Neuronal stem cell (in vitro differentiated cells): ENCODE results near the gene PIK3AP1.

ENCODE experiments used
- DNase-seq: peaks from one replicate; pipeline ENCODE4 v3.0.0-alpha.2; 2013; ENCODE audit warnings: low spot score
- H2AFZ ChIP-seq: one replicate; pipeline ENCODE4 v1.6.1; 2013; ENCODE audit warnings: mild to moderate bottlenecking, low read length, inconsistent platforms
- H2AK5ac ChIP-seq: 2 replicates; pipeline ENCODE4 v1.6.1; 2013; ENCODE audit warnings: low read depth, mild to moderate bottlenecking, inconsistent platforms, low read length, moderate library complexity, mixed read lengths
- H2BK120ac ChIP-seq: 2 replicates; pipeline ENCODE4 v1.6.1; 2013; ENCODE audit warnings: low read depth, mild to moderate bottlenecking, inconsistent platforms, low read length, moderate library complexity, mixed read lengths
- H2BK12ac ChIP-seq: one replicate; pipeline ENCODE4 v1.6.1; 2013; ENCODE audit warnings: low read length, inconsistent platforms
- H2BK15ac ChIP-seq: 2 replicates; pipeline ENCODE4 v1.6.1; 2013; ENCODE audit warnings: mild to moderate bottlenecking, low read length, inconsistent platforms, mixed read lengths
- H2BK5ac ChIP-seq: one replicate; pipeline ENCODE4 v1.6.1; 2013; ENCODE audit warnings: inconsistent platforms, mild to moderate bottlenecking, low read length, moderate library complexity
- H3K14ac ChIP-seq: one replicate; pipeline ENCODE4 v1.6.1; 2013; ENCODE audit warnings: low read length, inconsistent platforms
- H3K18ac ChIP-seq: 2 replicates; pipeline ENCODE4 v1.6.1; 2013; ENCODE audit warnings: low read length, inconsistent platforms
- H3K23ac ChIP-seq: 2 replicates; pipeline ENCODE4 v1.6.1; 2013; ENCODE audit warnings: low read depth, mild to moderate bottlenecking, mixed read lengths, low read length, inconsistent platforms; ENCODE audit not compliant: poor library complexity
- H3K27ac ChIP-seq: replicated peaks from 3 replicates; pipeline ENCODE4 v1.5.1; 2013; ENCODE audit warnings: low read length, inconsistent platforms
- H3K27me3 ChIP-seq, 3 experiments: 2 replicates each; pipeline ENCODE4 v1.6.1; 2013; ENCODE audit warnings: low read length in 3 of 3, mild to moderate bottlenecking in 2 of 3, inconsistent platforms in 1 of 3, low read depth in 1 of 3, mixed read lengths in 1 of 3, moderate library complexity in 1 of 3; ENCODE audit not compliant: control insufficient read depth in 3 of 3, insufficient read depth in 3 of 3
- H3K36me3 ChIP-seq, 2 donors: replicated peaks in 1 of 2; 2 replicates each; pipeline ENCODE4 v1.6.1; 2013; ENCODE audit warnings: low read length in 2 of 2; ENCODE audit not compliant: control insufficient read depth in 2 of 2, insufficient read depth in 2 of 2
- H3K4ac ChIP-seq: 2 replicates; pipeline ENCODE4 v1.6.1; 2013; ENCODE audit warnings: inconsistent platforms, mild to moderate bottlenecking, low read length, moderate library complexity
- H3K4me1 ChIP-seq, 2 donors: 1 replicate in 1 of 2; 2 replicates in 1 of 2; pipeline ENCODE4 v1.6.1; 2013; ENCODE audit warnings: low read length in 2 of 2, low read depth in 1 of 2; ENCODE audit not compliant: control insufficient read depth in 2 of 2, insufficient read depth in 1 of 2
- H3K4me2 ChIP-seq: one replicate; pipeline ENCODE4 v1.6.1; 2013; ENCODE audit warnings: mild to moderate bottlenecking, low read length, inconsistent platforms; ENCODE audit not compliant: insufficient read depth, poor library complexity, severe bottlenecking
- H3K4me3 ChIP-seq, 2 donors: 2 replicates each; pipeline ENCODE4 v1.5.1; 2013; ENCODE audit warnings: low read length in 2 of 2, mild to moderate bottlenecking in 2 of 2, inconsistent platforms in 1 of 2, moderate library complexity in 1 of 2
- H3K79me1 ChIP-seq: one replicate; pipeline ENCODE4 v1.6.1; 2013; ENCODE audit warnings: low read depth, mild to moderate bottlenecking, inconsistent platforms, low read length, moderate library complexity
- H3K9ac ChIP-seq: one replicate; pipeline ENCODE4 v1.6.1; 2013; ENCODE audit warnings: mild to moderate bottlenecking, low read depth, low read length, inconsistent platforms; ENCODE audit not compliant: poor library complexity
- H3K9me3 ChIP-seq, 2 donors: replicated peaks in 1 of 2; 2 replicates each; pipeline versions ENCODE3 to v1.6.1; 2013; ENCODE audit warnings: low read length in 2 of 2, mild to moderate bottlenecking in 2 of 2, inconsistent platforms in 1 of 2, low read depth in 1 of 2, mixed read lengths in 1 of 2, moderate library complexity in 1 of 2; ENCODE audit not compliant: control insufficient read depth in 2 of 2, insufficient read depth in 1 of 2
- H4K8ac ChIP-seq: one replicate; pipeline ENCODE4 v1.6.1; 2013; ENCODE audit warnings: low read depth, mild to moderate bottlenecking, inconsistent platforms, low read length, moderate library complexity
- H4K91ac ChIP-seq: one replicate; pipeline ENCODE4 v1.6.1; 2013; ENCODE audit warnings: low read length, low read depth, mild to moderate bottlenecking, inconsistent platforms; ENCODE audit not compliant: poor library complexity
- WGBS, 2 donors: extraction: QIAGEN DNeasy Blood & Tissue Kit; methylation state at CpG; one replicate each; pipeline ENCODE4 v1.1.7; 2013; ENCODE audit warnings: missing lambda C conversion rate in 2 of 2, mixed read lengths in 1 of 2; ENCODE audit not compliant: insufficient read length in 2 of 2, insufficient replicate concordance in 1 of 2; ENCODE audit errors: extremely low coverage in 2 of 2; 5-methylcytosine and 5-hydroxymethylcytosine counted together

Gene PIK3AP1

GRCh38 chr10:96661632-96662031, 58.7 kb downstream of the PIK3AP1 start:
- no peak overlapping the region for H4K8ac ChIP-seq
- no peak overlapping the region for H3K9ac ChIP-seq
- no peak overlapping the region for H3K18ac ChIP-seq
- H3K4ac ChIP-seq = no peak overlapping the region
- H4K91ac ChIP-seq = no peak overlapping the region
- H3K4me3 ChIP-seq = no peak overlapping the region
- no peak for DNase-seq
- H3K27ac ChIP-seq = no peak overlapping the region
- H2BK120ac ChIP-seq = no peak overlapping the region
- H2AFZ ChIP-seq = no peak overlapping the region
- no peak overlapping the region for H2BK5ac ChIP-seq
- peaks cover 7% of the 10 kb centered on the region in 2 donors for H3K4me1 ChIP-seq
- H3K79me1 ChIP-seq = no peaks in the 10 kb centered on the region
- no peak overlapping the region for H2AK5ac ChIP-seq
- H3K14ac ChIP-seq = no peak overlapping the region
- no CpG with 5 or more reads among the region's 2 CpGs for WGBS, 2 donors
- no peak overlapping the region for H2BK15ac ChIP-seq
- no peak overlapping the region for H3K4me2 ChIP-seq
- H3K23ac ChIP-seq = no peak overlapping the region
- no peak overlapping the region for H2BK12ac ChIP-seq
- no peaks in the 10 kb centered on the region for H3K9me3 ChIP-seq
- no peaks in the 10 kb centered on the region for H3K36me3 ChIP-seq
- no peaks in the 10 kb centered on the region for H3K27me3 ChIP-seq

GRCh38 chr10:96660297-96660696, 60.0 kb downstream of the PIK3AP1 start:
- Histone ChIP-seq H3K4me1 (peaks cover 7% of the 10 kb centered on the region in 2 donors), H3K36me3 (no peaks in the 10 kb centered on the region), H3K18ac (no peak overlapping the region), H3K4ac (no peak overlapping the region), H3K23ac (no peak overlapping the region), H4K8ac (no peak overlapping the region), H2AK5ac (no peak overlapping the region), H2AFZ (no peak overlapping the region), H2BK15ac (no peak overlapping the region), H3K79me1 (no peaks in the 10 kb centered on the region), H3K27me3 (no peaks in the 10 kb centered on the region), H3K4me3 (no peak overlapping the region), H2BK5ac (no peak overlapping the region), H3K9me3 (no peaks in the 10 kb centered on the region), H4K91ac (no peak overlapping the region), H3K14ac (no peak overlapping the region), H3K9ac (no peak overlapping the region), H3K27ac (no peak overlapping the region), H2BK120ac (no peak overlapping the region), H2BK12ac (no peak overlapping the region), H3K4me2 (no peak overlapping the region)
- WGBS, 2 donors = no CpG with 5 or more reads among the region's 3 CpGs
- no peak for DNase-seq

- Histone ChIP-seq H3K4ac (no peak overlapping the region), H3K9ac (no peak overlapping the region), H3K23ac (no peak overlapping the region), H4K8ac (no peak overlapping the region), H2AFZ (no peak overlapping the region), H2BK15ac (no peak overlapping the region), H3K4me2 (no peak overlapping the region), H2BK5ac (no peak overlapping the region), H3K9me3 (no peaks in the 10 kb centered on the region), H3K14ac (no peak overlapping the region), H3K18ac (no peak overlapping the region), H3K79me1 (no peaks in the 10 kb centered on the region), H3K4me1 (peaks cover 0 to 5% of the 10 kb centered on the region in 2 donors), H4K91ac (no peak overlapping the region), H2BK120ac (no peak overlapping the region), H2BK12ac (no peak overlapping the region), H2AK5ac (no peak overlapping the region), H3K27ac (no peak overlapping the region), H3K4me3 (no peak overlapping the region), H3K27me3 (no peaks in the 10 kb centered on the region), H3K36me3 (no peaks in the 10 kb centered on the region)
- no CpG with 5 or more reads among the region's 3 CpGs for WGBS, 2 donors
- no peak for DNase-seq
These were observed 61.5 kb downstream of the PIK3AP1 start for GRCh38 chr10:96658844-96659243.

GRCh38 chr10:96657385-96657784, 62.9 kb downstream of the PIK3AP1 start:
- Histone ChIP-seq H3K18ac (no peak overlapping the region), H2BK12ac (no peak overlapping the region), H3K4me1 (peaks cover 0 to 5% of the 10 kb centered on the region in 2 donors), H2BK5ac (no peak overlapping the region), H3K4me3 (no peak overlapping the region), H3K9ac (no peak overlapping the region), H2AK5ac (no peak overlapping the region), H3K4ac (no peak overlapping the region), H3K9me3 (no peaks in the 10 kb centered on the region), H3K14ac (no peak overlapping the region), H3K79me1 (no peaks in the 10 kb centered on the region), H3K36me3 (no peaks in the 10 kb centered on the region), H2AFZ (no peak overlapping the region), H2BK15ac (no peak overlapping the region), H3K27me3 (no peaks in the 10 kb centered on the region), H4K8ac (no peak overlapping the region), H3K23ac (no peak overlapping the region), H3K27ac (no peak overlapping the region), H3K4me2 (no peak overlapping the region), H4K91ac (no peak overlapping the region), H2BK120ac (no peak overlapping the region)
- no CpG with 5 or more reads among the region's 1 CpG for WGBS, 2 donors
- no peak for DNase-seq
